Spinal cord (tissue), 10 donors: ENCODE data around the gene IMMP2L. TPM values are rescaled to one million over a fixed set of nuclear protein-coding genes. Genes with fewer than 3 reads are reported as not detected.
"Not testable (repeated sequence)": the region's sequence is repeated elsewhere in the genome, so short reads cannot be mapped to it uniquely, and the experiment has no call there.

ENCODE experiments used
- DNase-seq, 6 donors: peaks; one replicate each; pipeline versions ENCODE4 v3.0.0 to v3.0.0-alpha.2; 2013 to 2015; ENCODE audit warnings: low spot score in 6 of 6, low read depth in 4 of 6
- H3K27ac ChIP-seq: one replicate; pipeline ENCODE4 v1.5.1; 2013; ENCODE audit warnings: low read depth, low read length, control low read depth
- H3K27me3 ChIP-seq: one replicate; pipeline ENCODE4 v1.6.1; 2013; ENCODE audit warnings: low read length; ENCODE audit not compliant: control insufficient read depth, insufficient read depth
- H3K36me3 ChIP-seq: one replicate; pipeline ENCODE4 v1.6.1; 2013; ENCODE audit warnings: low read length; ENCODE audit not compliant: control insufficient read depth, insufficient read depth
- H3K4me1 ChIP-seq: one replicate; pipeline ENCODE4 v1.6.1; 2013; ENCODE audit warnings: low read length; ENCODE audit not compliant: control insufficient read depth, insufficient read depth
- H3K4me3 ChIP-seq: one replicate; pipeline ENCODE4 v1.5.1; 2013; ENCODE audit warnings: low read depth, low read length, control low read depth
- H3K9me3 ChIP-seq: one replicate; pipeline ENCODE4 v1.6.1; 2013; ENCODE audit warnings: low read length; ENCODE audit not compliant: control insufficient read depth, insufficient read depth
- WGBS: methylation state at CpG from one replicate; pipeline ENCODE4 v1.1.5; 2013; ENCODE audit warnings: missing lambda C conversion rate; ENCODE audit not compliant: insufficient coverage; 5-methylcytosine and 5-hydroxymethylcytosine counted together
- polyA plus RNA-seq, 2 donors: library from polyadenylated mRNA; unstranded; fragments of 120-200 nt; gene quantifications; one replicate each; pipeline ENCODE4 v1.2.1, GENCODE V29; 2013; ENCODE audit not compliant: insufficient read length in 2 of 2
- total RNA-seq, 2 donors: library from RNA; depleted of rRNA in 1 of 2; stranded (reverse); fragments of 120-200 nt in 1 of 2; fragments of >200 nt in 1 of 2; gene quantifications; one replicate each; pipeline versions ENCODE4 v1.2.3 to v1.2.4, GENCODE V29; 2013 to 2014
- donor health status: healthy.

The IMMP2L gene
- total and polyA plus RNA-seq, 4 donors: 14.8 to 26.8 (median 17.4) TPM

GRCh38 chr7:111255576-111255975 lies 306.7 kb downstream of the IMMP2L start:
- H3K36me3 ChIP-seq: no peaks in the 10 kb centered on the region
- no peak for DNase-seq
- no peaks in the 10 kb centered on the region for H3K27me3 ChIP-seq
- H3K4me1 ChIP-seq: no peaks in the 10 kb centered on the region
- no peak overlapping the region for H3K4me3 ChIP-seq
- no peaks in the 10 kb centered on the region for H3K9me3 ChIP-seq
- no peak overlapping the region for H3K27ac ChIP-seq

- H3K27ac ChIP-seq, H3K4me1 ChIP-seq, H3K27me3 ChIP-seq, DNase-seq, H3K9me3 ChIP-seq, H3K4me3 ChIP-seq, H3K36me3 ChIP-seq: not testable (repeated sequence)
- WGBS: no CpG with 5 or more reads among the region's 3 CpGs
Measured at GRCh38 chr7:111251365-111251764, 310.9 kb downstream of the IMMP2L start.

GRCh38 chr7:111249807-111250206 lies 312.5 kb downstream of the IMMP2L start:
- not testable (repeated sequence) for DNase-seq, H3K4me3 ChIP-seq

GRCh38 chr7:111242141-111242755 lies 320.0 kb downstream of the IMMP2L start:
- Histone ChIP-seq H3K36me3 (no peaks in the 10 kb centered on the region), H3K4me3 (no peak overlapping the region), H3K27me3 (no peaks in the 10 kb centered on the region), H3K9me3 (no peaks in the 10 kb centered on the region), H3K4me1 (no peaks in the 10 kb centered on the region), H3K27ac (no peak overlapping the region)
- DNase-seq: peak in 1 of 6 donors; percentile 56
- WGBS: 24% methylated on average over 3 of the region's 9 CpGs

More at GRCh38 chr7:111249807-111250206, 312.5 kb downstream of the IMMP2L start:
- H3K27me3 ChIP-seq, H3K27ac ChIP-seq, H3K9me3 ChIP-seq, H3K36me3 ChIP-seq, H3K4me1 ChIP-seq: not testable (repeated sequence)
- 100% methylated on average over 3 of the region's 5 CpGs for WGBS

- no peak overlapping the region for H3K27ac ChIP-seq
- no peaks in the 10 kb centered on the region for H3K27me3 ChIP-seq
- peak in 1 of 6 donors; percentile 28 for DNase-seq
- no peak overlapping the region for H3K4me3 ChIP-seq
- no peaks in the 10 kb centered on the region for H3K4me1 ChIP-seq
- H3K9me3 ChIP-seq: no peaks in the 10 kb centered on the region
- no peaks in the 10 kb centered on the region for H3K36me3 ChIP-seq
- no CpG with 5 or more reads among the region's 4 CpGs for WGBS
Measured at GRCh38 chr7:111240371-111240770, 321.9 kb downstream of the IMMP2L start.

- Histone ChIP-seq H3K9me3 (no peaks in the 10 kb centered on the region), H3K27me3 (no peaks in the 10 kb centered on the region), H3K36me3 (no peaks in the 10 kb centered on the region), H3K4me3 (no peak overlapping the region), H3K27ac (no peak overlapping the region), H3K4me1 (no peaks in the 10 kb centered on the region)
- no CpG with 5 or more reads among the region's 1 CpG for WGBS
- peak in 1 of 6 donors; percentile 19 for DNase-seq
Measured at GRCh38 chr7:111239437-111239836, 322.9 kb downstream of the IMMP2L start.

- Histone ChIP-seq H3K27ac (no peak overlapping the region), H3K4me1 (no peaks in the 10 kb centered on the region), H3K4me3 (no peak overlapping the region), H3K36me3 (no peaks in the 10 kb centered on the region), H3K9me3 (no peaks in the 10 kb centered on the region), H3K27me3 (no peaks in the 10 kb centered on the region)
- peak in 1 of 6 donors; percentile 23 for DNase-seq
- WGBS: 27% methylated on average over 1 of the region's 1 CpG
Measured at GRCh38 chr7:111238886-111239285, 323.4 kb downstream of the IMMP2L start.

GRCh38 chr7:111235709-111236108 lies 326.6 kb downstream of the IMMP2L start:
- no peak for DNase-seq
- Histone ChIP-seq H3K9me3 (no peaks in the 10 kb centered on the region), H3K27ac (no peak overlapping the region), H3K4me1 (no peaks in the 10 kb centered on the region), H3K27me3 (no peaks in the 10 kb centered on the region), H3K36me3 (no peaks in the 10 kb centered on the region), H3K4me3 (no peak overlapping the region)

- DNase-seq: no peak
Measured at GRCh38 chr7:111232249-111233084, 329.8 kb downstream of the IMMP2L start.

GRCh38 chr7:111229916-111230315 lies 332.4 kb downstream of the IMMP2L start:
- Histone ChIP-seq H3K4me1 (no peaks in the 10 kb centered on the region), H3K27ac (no peak overlapping the region), H3K36me3 (no peaks in the 10 kb centered on the region), H3K9me3 (no peaks in the 10 kb centered on the region), H3K27me3 (no peaks in the 10 kb centered on the region), H3K4me3 (no peak overlapping the region)
- peak in 1 of 6 donors; percentile 63 for DNase-seq
- no CpG with 5 or more reads among the region's 2 CpGs for WGBS

More at GRCh38 chr7:111232249-111233084, 329.8 kb downstream of the IMMP2L start:
- WGBS: 100% methylated on average over 2 of the region's 3 CpGs
- no peaks in the 10 kb centered on the region for H3K4me1 ChIP-seq
- H3K4me3 ChIP-seq: no peak overlapping the region
- H3K27ac ChIP-seq: no peak overlapping the region
- no peaks in the 10 kb centered on the region for H3K9me3 ChIP-seq
- H3K36me3 ChIP-seq: no peaks in the 10 kb centered on the region
- H3K27me3 ChIP-seq: no peaks in the 10 kb centered on the region
